ENCODE measurements around the gene VAV3.

VAV3 gene

GRCh38 chr1:107649023-107649422 is 316.0 kb downstream of the VAV3 start:
- Histone ChIP-seq H3K4ac (ENCODE audit: low read depth in 1 of 2, low read length in 2 of 2) (no peak overlapping the region), H2BK12ac (ENCODE audit: low read length in 2 of 2) (no peak overlapping the region), H3K4me2 (ENCODE audit: low read length, poor library complexity, severe bottlenecking) (no peak overlapping the region), H2BK5ac (ENCODE audit: low read depth, low read length, poor library complexity, severe bottlenecking) (no peak overlapping the region), H4K8ac (ENCODE audit: low read length) (no peak overlapping the region), H3K9me3 (ENCODE audit: control insufficient read depth, low read length) (no peaks in the 10 kb centered on the region), H3K36me3 (ENCODE audit: control insufficient read depth in 1 of 2, insufficient read depth in 2 of 2, low read depth in 1 of 2, low read length in 2 of 2) (no peaks in the 10 kb centered on the region), H2BK120ac (ENCODE audit: low read depth, low read length) (no peak overlapping the region), H3K23ac (ENCODE audit: low read length in 2 of 2) (no peak overlapping the region), H3K14ac (ENCODE audit: low read length in 2 of 2) (no peak overlapping the region), H2AFZ (ENCODE audit: low read depth, low read length) (no peak overlapping the region), H2AK5ac (ENCODE audit: low read length, severe bottlenecking) (no peak overlapping the region), H4K91ac (ENCODE audit: low read length) (no peak overlapping the region), H3K18ac (ENCODE audit: low read depth in 1 of 2, low read length in 2 of 2) (no peak overlapping the region), H3K9ac (ENCODE audit: low read length) (no peak overlapping the region), H3K79me1 (replicated peaks; ENCODE audit: low read length, poor library complexity, severe bottlenecking) (no peaks in the 10 kb centered on the region), H3K4me1 (ENCODE audit: control insufficient read depth, insufficient read depth, low read depth, low read length) (peaks cover 2% of the 10 kb centered on the region), H3K27me3 (ENCODE audit: control insufficient read depth in 1 of 2, insufficient read depth in 1 of 2, low read length in 2 of 2) (no peaks in the 10 kb centered on the region), H2BK15ac (ENCODE audit: low read depth, poor library complexity, severe bottlenecking) (no peak overlapping the region), H3K27ac (ENCODE audit: low read length, poor library complexity, severe bottlenecking) (no peak overlapping the region), H3K4me3 (ENCODE audit: insufficient read depth in 1 of 2, low read depth in 1 of 2, low read length in 2 of 2) (no peak overlapping the region)
- DNase-seq, result no peak
- WGBS, result 83% methylated on average over 3 of the region's 3 CpGs

DNA sequence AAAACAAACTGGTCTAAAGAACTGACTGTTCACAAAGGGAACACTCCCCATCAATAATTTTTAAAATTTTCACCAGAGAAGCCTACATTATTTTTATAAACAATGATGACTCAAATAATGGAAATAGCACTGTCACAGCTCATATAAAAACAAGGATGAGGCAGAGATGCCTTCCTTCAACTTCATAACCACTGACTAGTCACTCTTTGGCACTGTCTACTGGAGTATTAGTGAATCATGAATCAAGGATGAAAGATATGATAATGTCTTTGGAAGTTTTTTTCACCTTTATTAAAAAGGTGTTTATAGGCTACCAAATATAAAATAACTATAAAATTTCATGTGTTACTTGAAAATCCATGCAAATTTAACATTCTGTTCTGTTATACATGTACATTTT is 316.9 kb downstream of the VAV3 start:
- Histone ChIP-seq H2BK12ac (ENCODE audit: low read length in 2 of 2) (no peak overlapping the region), H4K8ac (ENCODE audit: low read length) (no peak overlapping the region), H4K91ac (ENCODE audit: low read length) (no peak overlapping the region), H3K18ac (ENCODE audit: low read depth in 1 of 2, low read length in 2 of 2) (no peak overlapping the region), H3K4me3 (ENCODE audit: insufficient read depth in 1 of 2, low read depth in 1 of 2, low read length in 2 of 2) (no peak overlapping the region), H3K27ac (ENCODE audit: low read length, poor library complexity, severe bottlenecking) (peak overlapping the region; percentile 45), H3K23ac (ENCODE audit: low read length in 2 of 2) (no peak overlapping the region), H3K79me1 (replicated peaks; ENCODE audit: low read length, poor library complexity, severe bottlenecking) (no peaks in the 10 kb centered on the region), H3K36me3 (ENCODE audit: control insufficient read depth in 1 of 2, insufficient read depth in 2 of 2, low read depth in 1 of 2, low read length in 2 of 2) (no peaks in the 10 kb centered on the region), H3K27me3 (ENCODE audit: control insufficient read depth in 1 of 2, insufficient read depth in 1 of 2, low read length in 2 of 2) (no peaks in the 10 kb centered on the region), H3K4ac (ENCODE audit: low read depth in 1 of 2, low read length in 2 of 2) (no peak overlapping the region), H3K4me2 (ENCODE audit: low read length, poor library complexity, severe bottlenecking) (no peak overlapping the region), H3K9ac (ENCODE audit: low read length) (peak overlapping the region; percentile 70), H2BK5ac (ENCODE audit: low read depth, low read length, poor library complexity, severe bottlenecking) (no peak overlapping the region), H2BK120ac (ENCODE audit: low read depth, low read length) (no peak overlapping the region), H2BK15ac (ENCODE audit: low read depth, poor library complexity, severe bottlenecking) (no peak overlapping the region), H2AFZ (ENCODE audit: low read depth, low read length) (no peak overlapping the region), H3K9me3 (ENCODE audit: control insufficient read depth, low read length) (no peaks in the 10 kb centered on the region), H3K4me1 (ENCODE audit: control insufficient read depth, insufficient read depth, low read depth, low read length) (peaks cover 3% of the 10 kb centered on the region), H3K14ac (ENCODE audit: low read length in 2 of 2) (no peak overlapping the region), H2AK5ac (ENCODE audit: low read length, severe bottlenecking) (no peak overlapping the region)
- DNase-seq, result no peak

DNA sequence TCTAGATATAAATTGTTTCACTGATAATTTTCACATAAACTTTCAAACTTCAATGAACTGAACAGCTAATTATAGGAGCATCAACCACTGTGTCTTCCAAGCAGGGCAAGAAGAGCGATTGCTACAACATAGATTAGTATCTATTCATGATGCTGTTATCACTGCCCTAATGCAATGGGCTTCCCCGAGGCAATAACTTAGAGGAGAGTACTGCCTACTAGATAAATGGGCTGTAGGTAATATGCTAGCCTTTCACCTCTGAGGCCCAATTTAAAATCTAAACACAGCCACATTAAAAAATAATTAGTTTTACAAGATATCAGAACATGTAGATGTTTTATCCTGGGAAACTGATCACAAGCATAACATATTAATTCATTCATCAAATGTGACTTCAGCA is 318.0 kb downstream of the VAV3 start:
- H2BK120ac ChIP-seq (ENCODE audit: low read depth, low read length), result no peak overlapping the region
- no peak overlapping the region for H3K18ac ChIP-seq (ENCODE audit: low read depth in 1 of 2, low read length in 2 of 2)
- no peak overlapping the region for H2BK15ac ChIP-seq (ENCODE audit: low read depth, poor library complexity, severe bottlenecking)
- H3K79me1 ChIP-seq (replicated peaks; ENCODE audit: low read length, poor library complexity, severe bottlenecking), result no peaks in the 10 kb centered on the region
- no peak overlapping the region for H2AK5ac ChIP-seq (ENCODE audit: low read length, severe bottlenecking)
- H3K36me3 ChIP-seq (ENCODE audit: control insufficient read depth in 1 of 2, insufficient read depth in 2 of 2, low read depth in 1 of 2, low read length in 2 of 2), result no peaks in the 10 kb centered on the region
- DNase-seq, result no peak
- no peak overlapping the region for H4K91ac ChIP-seq (ENCODE audit: low read length)
- no peak overlapping the region for H3K23ac ChIP-seq (ENCODE audit: low read length in 2 of 2)
- H2BK12ac ChIP-seq (ENCODE audit: low read length in 2 of 2), result no peak overlapping the region
- H3K9me3 ChIP-seq (ENCODE audit: control insufficient read depth, low read length), result no peaks in the 10 kb centered on the region
- no peak overlapping the region for H3K9ac ChIP-seq (ENCODE audit: low read length)
- no peak overlapping the region for H2AFZ ChIP-seq (ENCODE audit: low read depth, low read length)
- H3K4ac ChIP-seq (ENCODE audit: low read depth in 1 of 2, low read length in 2 of 2), result no peak overlapping the region
- no peak overlapping the region for H2BK5ac ChIP-seq (ENCODE audit: low read depth, low read length, poor library complexity, severe bottlenecking)
- H3K4me3 ChIP-seq (ENCODE audit: insufficient read depth in 1 of 2, low read depth in 1 of 2, low read length in 2 of 2), result no peak overlapping the region
- H3K14ac ChIP-seq (ENCODE audit: low read length in 2 of 2), result no peak overlapping the region
- H3K4me2 ChIP-seq (ENCODE audit: low read length, poor library complexity, severe bottlenecking), result no peak overlapping the region
- peaks cover 3% of the 10 kb centered on the region for H3K4me1 ChIP-seq (ENCODE audit: control insufficient read depth, insufficient read depth, low read depth, low read length)
- 100% methylated on average over 1 of the region's 2 CpGs for WGBS
- no peak overlapping the region for H4K8ac ChIP-seq (ENCODE audit: low read length)
- no peak overlapping the region for H3K27ac ChIP-seq (ENCODE audit: low read length, poor library complexity, severe bottlenecking)
- H3K27me3 ChIP-seq (ENCODE audit: control insufficient read depth in 1 of 2, insufficient read depth in 1 of 2, low read length in 2 of 2), result no peaks in the 10 kb centered on the region

DNA sequence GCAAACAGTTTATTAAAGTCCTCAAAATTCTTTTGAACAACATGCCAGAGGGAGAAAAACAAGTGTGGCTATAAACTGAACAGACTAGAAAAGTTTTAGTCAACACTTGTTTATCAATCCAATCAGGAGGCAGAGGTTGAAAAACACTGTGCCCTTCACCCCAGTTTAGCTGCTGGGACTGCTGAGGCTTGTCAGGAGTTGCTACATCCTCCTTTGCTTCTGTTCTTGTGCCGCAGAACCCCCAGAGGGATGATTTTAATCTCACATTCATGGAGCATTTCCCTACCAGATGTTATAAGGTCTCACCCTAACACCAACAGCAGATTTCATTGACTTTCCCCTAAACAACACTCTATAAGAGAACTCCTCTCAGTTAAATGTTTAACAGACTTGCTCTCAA is 321.2 kb downstream of the VAV3 start:
- H4K8ac ChIP-seq (ENCODE audit: low read length), result no peak overlapping the region
- H4K91ac ChIP-seq (ENCODE audit: low read length), result no peak overlapping the region
- no peaks in the 10 kb centered on the region for H3K36me3 ChIP-seq (ENCODE audit: control insufficient read depth in 1 of 2, insufficient read depth in 2 of 2, low read depth in 1 of 2, low read length in 2 of 2)
- peaks cover 3% of the 10 kb centered on the region for H3K4me1 ChIP-seq (ENCODE audit: control insufficient read depth, insufficient read depth, low read depth, low read length)
- H2BK12ac ChIP-seq (ENCODE audit: low read length in 2 of 2), result no peak overlapping the region
- no peak overlapping the region for H3K23ac ChIP-seq (ENCODE audit: low read length in 2 of 2)
- H2AK5ac ChIP-seq (ENCODE audit: low read length, severe bottlenecking), result no peak overlapping the region
- H3K4me2 ChIP-seq (ENCODE audit: low read length, poor library complexity, severe bottlenecking), result no peak overlapping the region
- no peak overlapping the region for H2BK15ac ChIP-seq (ENCODE audit: low read depth, poor library complexity, severe bottlenecking)
- no peaks in the 10 kb centered on the region for H3K27me3 ChIP-seq (ENCODE audit: control insufficient read depth in 1 of 2, insufficient read depth in 1 of 2, low read length in 2 of 2)
- no peak overlapping the region for H3K27ac ChIP-seq (ENCODE audit: low read length, poor library complexity, severe bottlenecking)
- no peak overlapping the region for H3K18ac ChIP-seq (ENCODE audit: low read depth in 1 of 2, low read length in 2 of 2)
- H3K9me3 ChIP-seq (ENCODE audit: control insufficient read depth, low read length), result no peaks in the 10 kb centered on the region
- H3K79me1 ChIP-seq (replicated peaks; ENCODE audit: low read length, poor library complexity, severe bottlenecking), result no peaks in the 10 kb centered on the region
- H3K14ac ChIP-seq (ENCODE audit: low read length in 2 of 2), result no peak overlapping the region
- H3K4me3 ChIP-seq (ENCODE audit: insufficient read depth in 1 of 2, low read depth in 1 of 2, low read length in 2 of 2), result no peak overlapping the region
- 89% methylated on average over 1 of the region's 1 CpG for WGBS
- H3K9ac ChIP-seq (ENCODE audit: low read length), result no peak overlapping the region
- no peak for DNase-seq
- no peak overlapping the region for H2BK120ac ChIP-seq (ENCODE audit: low read depth, low read length)
- H2AFZ ChIP-seq (ENCODE audit: low read depth, low read length), result no peak overlapping the region
- no peak overlapping the region for H3K4ac ChIP-seq (ENCODE audit: low read depth in 1 of 2, low read length in 2 of 2)
- H2BK5ac ChIP-seq (ENCODE audit: low read depth, low read length, poor library complexity, severe bottlenecking), result no peak overlapping the region

Data from mesenchymal stem cell (in vitro differentiated cells and primary cell).